Stimulated activated naive B cell treated with anti-CD40 and anti-IgM and Interleukin-4, amounts not matched to agents 10 μg/mL and 1 μg/mL and 100 μg/mL, for 72 hours (primary cell): Measurements from ENCODE around the gene TMEM31.

ENCODE experiments used
- ATAC-seq, 2 donors: fragments of 150-1000 bp; cut with Tn5 transposase; replicated peaks; 2 replicates each; pipeline ENCODE4 v1.10.0; 2021; ENCODE audit warnings: moderate library complexity in 1 of 2
- DNase-seq: peaks from one replicate; pipeline ENCODE4 v3.0.0; 2021
- H3K27ac Mint-ChIP-seq: one replicate; pipeline ENCODE4 v1.8.0; 2022; ENCODE audit warnings: mild to moderate bottlenecking, mixed read lengths
- H3K27me3 Mint-ChIP-seq, 2 donors: one replicate each; pipeline ENCODE4 v1.8.0; 2022; ENCODE audit warnings: mixed read lengths in 2 of 2
- H3K36me3 Mint-ChIP-seq, 2 donors: one replicate each; pipeline ENCODE4 v1.8.0; 2022; ENCODE audit warnings: mixed read lengths in 2 of 2, mild to moderate bottlenecking in 1 of 2
- H3K4me1 Mint-ChIP-seq, 2 donors: one replicate each; pipeline ENCODE4 v1.8.0; 2022; ENCODE audit warnings: mixed read lengths in 2 of 2, mild to moderate bottlenecking in 1 of 2
- H3K4me3 Mint-ChIP-seq, 2 donors: one replicate each; pipeline ENCODE4 v1.8.0; 2022; ENCODE audit warnings: mild to moderate bottlenecking in 2 of 2, mixed read lengths in 2 of 2, moderate library complexity in 1 of 2
- H3K9me3 Mint-ChIP-seq, 2 donors: one replicate each; pipeline ENCODE4 v1.8.0; 2022; ENCODE audit warnings: mixed read lengths in 2 of 2, mild to moderate bottlenecking in 1 of 2

The TMEM31 gene

GRCh38 chrX:103688946-103689345 is 21.8 kb upstream of the TMEM31 start:
- H3K27ac Mint-ChIP-seq, result no peak overlapping the region
- no peak for ATAC-seq

GRCh38 chrX:103691059-103691458 is 19.6 kb upstream of the TMEM31 start:
- ATAC-seq, result no peak

More at GRCh38 chrX:103688946-103689345, 21.8 kb upstream of the TMEM31 start:
- H3K4me1 Mint-ChIP-seq, result no peaks in the 10 kb centered on the region
- H3K27me3 Mint-ChIP-seq, result peaks cover 0 to 4% of the 10 kb centered on the region in 2 donors
- H3K9me3 Mint-ChIP-seq, result no peaks in the 10 kb centered on the region
- H3K36me3 Mint-ChIP-seq, result peaks cover under 1% of the 10 kb centered on the region in 2 donors
- DNase-seq, result no peak
- no peak overlapping the region for H3K4me3 Mint-ChIP-seq

GRCh38 chrX:103697687-103698086 is 13.0 kb upstream of the TMEM31 start:
- Mint-ChIP-seq H3K27ac (no peak overlapping the region), H3K36me3 (peaks cover 0 to 2% of the 10 kb centered on the region in 2 donors), H3K27me3 (peaks cover 2 to 7% of the 10 kb centered on the region in 2 donors), H3K4me1 (no peaks in the 10 kb centered on the region), H3K4me3 (no peak overlapping the region), H3K9me3 (no peaks in the 10 kb centered on the region)
- no peak for DNase-seq
- no peak for ATAC-seq

More at GRCh38 chrX:103691059-103691458, 19.6 kb upstream of the TMEM31 start:
- Mint-ChIP-seq H3K27me3 (peaks cover 0 to 4% of the 10 kb centered on the region in 2 donors), H3K36me3 (peaks cover 0 to 2% of the 10 kb centered on the region in 2 donors), H3K27ac (no peak overlapping the region), H3K4me3 (no peak overlapping the region), H3K4me1 (no peaks in the 10 kb centered on the region), H3K9me3 (no peaks in the 10 kb centered on the region)
- no peak for DNase-seq

GRCh38 chrX:103699243-103699642 is 11.5 kb upstream of the TMEM31 start:
- H3K27ac Mint-ChIP-seq, result no peak overlapping the region
- H3K27me3 Mint-ChIP-seq, result peaks cover 0 to 7% of the 10 kb centered on the region in 2 donors
- no peak for ATAC-seq
- no peak overlapping the region for H3K4me3 Mint-ChIP-seq
- no peaks in the 10 kb centered on the region for H3K4me1 Mint-ChIP-seq
- DNase-seq, result no peak
- H3K36me3 Mint-ChIP-seq, result peaks cover 0 to 2% of the 10 kb centered on the region in 2 donors
- no peaks in the 10 kb centered on the region for H3K9me3 Mint-ChIP-seq

GRCh38 chrX:103704863-103705262 is 5.8 kb upstream of the TMEM31 start:
- Mint-ChIP-seq H3K36me3 (no peaks in the 10 kb centered on the region), H3K27me3 (no peaks in the 10 kb centered on the region)
- DNase-seq, result no peak

GRCh38 chrX:103716962-103717361 is 6.3 kb downstream of the TMEM31 start:
- Mint-ChIP-seq H3K27me3 (peaks cover 0 to 5% of the 10 kb centered on the region in 2 donors), H3K9me3 (no peaks in the 10 kb centered on the region), H3K4me1 (no peaks in the 10 kb centered on the region), H3K27ac (no peak overlapping the region), H3K4me3 (no peak overlapping the region), H3K36me3 (no peaks in the 10 kb centered on the region)
- DNase-seq (no peak), ATAC-seq (no peak)

More at GRCh38 chrX:103704863-103705262, 5.8 kb upstream of the TMEM31 start:
- H3K9me3 Mint-ChIP-seq, result no peaks in the 10 kb centered on the region
- H3K27ac Mint-ChIP-seq, result no peak overlapping the region
- no peaks in the 10 kb centered on the region for H3K4me1 Mint-ChIP-seq
- no peak overlapping the region for H3K4me3 Mint-ChIP-seq
- no peak for ATAC-seq

- ATAC-seq (no peak), DNase-seq (no peak)
- H3K36me3 Mint-ChIP-seq, result no peaks in the 10 kb centered on the region
- H3K27ac Mint-ChIP-seq, result no peak overlapping the region
- H3K4me1 Mint-ChIP-seq, result no peaks in the 10 kb centered on the region
- peaks cover 0 to 8% of the 10 kb centered on the region in 2 donors for H3K27me3 Mint-ChIP-seq
- H3K9me3 Mint-ChIP-seq, result no peaks in the 10 kb centered on the region
- no peak overlapping the region for H3K4me3 Mint-ChIP-seq
Measured at GRCh38 chrX:103718120-103718519, 7.4 kb downstream of the TMEM31 start.

GRCh38 chrX:103722505-103722904 is 11.8 kb downstream of the TMEM31 start:
- no peak overlapping the region for H3K4me3 Mint-ChIP-seq

GRCh38 chrX:103726477-103726876 is 15.8 kb downstream of the TMEM31 start:
- Mint-ChIP-seq H3K36me3 (no peaks in the 10 kb centered on the region), H3K27ac (no peak overlapping the region), H3K4me1 (peaks cover 4 to 7% of the 10 kb centered on the region in 2 donors), H3K27me3 (peaks cover 6 to 25% of the 10 kb centered on the region in 2 donors), H3K4me3 (no peak overlapping the region), H3K9me3 (no peaks in the 10 kb centered on the region)
- ATAC-seq (no peak), DNase-seq (no peak)

More at GRCh38 chrX:103722505-103722904, 11.8 kb downstream of the TMEM31 start:
- no peak for DNase-seq
- Mint-ChIP-seq H3K27me3 (peaks cover 0 to 8% of the 10 kb centered on the region in 2 donors), H3K36me3 (no peaks in the 10 kb centered on the region), H3K27ac (no peak overlapping the region), H3K9me3 (no peaks in the 10 kb centered on the region), H3K4me1 (no peaks in the 10 kb centered on the region)
- no peak for ATAC-seq

- Mint-ChIP-seq H3K36me3 (no peaks in the 10 kb centered on the region), H3K27me3 (peaks cover 6 to 26% of the 10 kb centered on the region in 2 donors), H3K4me3 (no peak overlapping the region), H3K9me3 (no peaks in the 10 kb centered on the region), H3K4me1 (peaks cover 4 to 7% of the 10 kb centered on the region in 2 donors), H3K27ac (peak overlapping the region; percentile 4)
- DNase-seq (no peak), ATAC-seq (no peak)
Measured at GRCh38 chrX:103727115-103727514, 16.4 kb downstream of the TMEM31 start.

- no peak for ATAC-seq
- Mint-ChIP-seq H3K36me3 (no peaks in the 10 kb centered on the region), H3K27ac (no peak overlapping the region), H3K9me3 (no peaks in the 10 kb centered on the region), H3K4me3 (no peak overlapping the region), H3K4me1 (peaks cover 4 to 7% of the 10 kb centered on the region in 2 donors), H3K27me3 (peaks cover 15 to 29% of the 10 kb centered on the region in 2 donors)
- DNase-seq, result no peak
Measured at GRCh38 chrX:103729015-103729414, 18.3 kb downstream of the TMEM31 start.

GRCh38 chrX:103730147-103730795 is 19.6 kb downstream of the TMEM31 start:
- no peak overlapping the region for H3K4me3 Mint-ChIP-seq

GRCh38 chrX:103730796-103731493 is 20.2 kb downstream of the TMEM31 start:
- Mint-ChIP-seq H3K36me3 (no peaks in the 10 kb centered on the region), H3K9me3 (no peaks in the 10 kb centered on the region), H3K27me3 (peaks cover 15 to 33% of the 10 kb centered on the region in 2 donors), H3K4me3 (no peak overlapping the region), H3K4me1 (peaks cover 4 to 7% of the 10 kb centered on the region in 2 donors), H3K27ac (no peak overlapping the region)
- ATAC-seq (no peak), DNase-seq (no peak)

More at GRCh38 chrX:103730147-103730795, 19.6 kb downstream of the TMEM31 start:
- Mint-ChIP-seq H3K27me3 (peaks cover 15 to 33% of the 10 kb centered on the region in 2 donors), H3K27ac (no peak overlapping the region), H3K9me3 (no peaks in the 10 kb centered on the region), H3K36me3 (no peaks in the 10 kb centered on the region), H3K4me1 (peaks cover 4 to 7% of the 10 kb centered on the region in 2 donors)
- ATAC-seq (no peak), DNase-seq (no peak)

- peaks cover 15 to 26% of the 10 kb centered on the region in 2 donors for H3K27me3 Mint-ChIP-seq
- H3K27ac Mint-ChIP-seq, result no peak overlapping the region
- peaks cover 4 to 7% of the 10 kb centered on the region in 2 donors for H3K4me1 Mint-ChIP-seq
- no peaks in the 10 kb centered on the region for H3K9me3 Mint-ChIP-seq
- DNase-seq (no peak), ATAC-seq (no peak)
- no peaks in the 10 kb centered on the region for H3K36me3 Mint-ChIP-seq
- no peak overlapping the region for H3K4me3 Mint-ChIP-seq
Measured at GRCh38 chrX:103733017-103733416, 22.3 kb downstream of the TMEM31 start.
